Right hindlimb (tissue), 1 donor: Measurements from ENCODE around the gene HNRNPA0.
"Not testable (repeated sequence)": the region's sequence is repeated elsewhere in the genome, so short reads cannot be mapped to it uniquely, and the experiment has no call there.

Source experiments
- DNase-seq: peaks from one replicate; pipeline ENCODE4 v3.0.0-alpha.2; 2018

The HNRNPA0 gene

GRCh38 chr5:137754188-137754960 is at the start of gene HNRNPA0:
Gene HNRNPA0 (minus strand): TSS chr5:137754363. CDS start chr5:137754066, 297 bp downstream.
- peak; percentile 97 for DNase-seq

GRCh38 chr5:137802282-137803210 is 48.4 kb upstream of the HNRNPA0 start:
- DNase-seq, result no peak

GRCh38 chr5:137800700-137801411 is 46.7 kb upstream of the HNRNPA0 start:
- DNase-seq, result no peak

GRCh38 chr5:137796279-137796678 is 42.1 kb upstream of the HNRNPA0 start:
- DNase-seq, result no peak

DNA sequence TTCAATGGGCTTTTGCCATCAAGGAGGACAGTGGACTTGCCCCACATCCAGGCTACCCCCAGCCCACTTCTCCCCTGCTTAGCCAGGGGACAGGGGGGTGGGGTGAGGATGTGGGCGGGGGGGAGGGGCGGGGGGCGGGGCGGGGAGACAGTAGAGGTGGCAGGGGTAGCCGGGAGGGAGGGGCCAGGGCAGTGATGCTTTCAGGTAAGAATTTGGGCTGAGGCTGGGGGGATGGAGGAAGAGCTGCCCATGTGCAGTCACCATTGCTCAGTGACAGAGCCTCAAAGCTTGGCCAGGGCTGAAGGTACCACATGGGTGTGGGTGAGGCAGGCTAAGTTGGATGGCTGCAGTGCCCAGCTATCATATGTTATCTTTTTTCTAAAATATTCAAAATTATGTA is 40.7 kb upstream of the HNRNPA0 start:
- no peak for DNase-seq

DNA sequence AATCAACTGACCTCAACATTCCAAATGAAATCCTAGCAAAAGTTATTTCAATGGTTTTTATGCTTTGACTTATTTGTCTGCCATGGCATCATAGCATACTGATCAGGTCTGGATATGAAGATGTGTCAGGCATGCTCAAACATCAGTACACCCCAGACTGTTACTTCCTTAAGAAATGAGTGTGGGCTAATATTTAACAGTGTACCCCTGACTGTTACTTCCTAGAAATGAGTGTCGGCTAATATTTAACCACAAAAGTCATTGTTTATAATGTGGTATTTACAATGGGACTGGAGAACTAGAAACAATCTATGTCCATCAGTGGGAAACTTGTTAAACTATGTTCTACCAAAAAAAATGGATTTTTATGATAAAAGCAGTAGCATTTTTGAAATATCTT is 38.1 kb upstream of the HNRNPA0 start:
- no peak for DNase-seq

DNA sequence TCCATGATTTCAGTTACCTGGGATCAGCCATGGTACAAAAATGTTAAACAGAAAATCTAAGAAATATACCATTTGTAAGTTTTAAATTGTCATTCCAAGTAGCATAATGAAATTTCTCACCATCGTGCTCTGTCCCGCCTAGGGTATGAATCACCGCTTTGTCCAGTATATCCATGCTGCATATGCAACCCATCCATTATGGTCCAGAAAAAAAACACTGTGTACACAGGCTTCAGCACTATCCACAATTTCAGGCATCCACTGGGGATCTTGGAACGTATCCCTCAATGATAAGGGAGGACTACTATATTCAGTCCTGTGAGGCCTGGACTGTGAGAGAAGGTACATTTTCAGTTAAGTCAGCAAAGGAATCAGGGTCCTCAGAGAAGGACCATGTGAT is 37.6 kb upstream of the HNRNPA0 start:
- no peak for DNase-seq

GRCh38 chr5:137791387-137791786 is 37.2 kb upstream of the HNRNPA0 start:
- DNase-seq, result no peak

GRCh38 chr5:137788560-137788959 is 34.4 kb upstream of the HNRNPA0 start:
- not testable (repeated sequence) for DNase-seq

- no peak for DNase-seq
Observed at GRCh38 chr5:137782984-137783536, 28.9 kb upstream of the HNRNPA0 start.

DNA sequence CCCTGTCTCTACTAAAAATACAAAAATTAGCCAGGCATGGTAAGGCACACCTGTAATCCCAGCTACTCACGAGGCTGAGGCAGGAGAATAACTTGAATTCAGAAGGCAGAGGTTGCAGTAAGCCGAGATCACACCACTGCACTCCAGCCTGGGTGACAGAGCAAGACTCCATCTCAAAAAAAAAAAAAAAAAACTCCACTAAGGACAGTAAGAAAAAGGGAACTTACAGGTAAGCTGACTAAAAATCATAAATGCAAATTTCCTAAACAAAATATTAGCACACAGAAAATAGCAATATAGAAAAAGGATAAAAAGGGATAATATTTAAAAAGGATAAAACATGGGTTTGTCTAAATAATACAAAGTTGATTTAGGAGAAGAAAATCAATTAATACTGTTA is 27.9 kb upstream of the HNRNPA0 start:
- no peak for DNase-seq

DNA sequence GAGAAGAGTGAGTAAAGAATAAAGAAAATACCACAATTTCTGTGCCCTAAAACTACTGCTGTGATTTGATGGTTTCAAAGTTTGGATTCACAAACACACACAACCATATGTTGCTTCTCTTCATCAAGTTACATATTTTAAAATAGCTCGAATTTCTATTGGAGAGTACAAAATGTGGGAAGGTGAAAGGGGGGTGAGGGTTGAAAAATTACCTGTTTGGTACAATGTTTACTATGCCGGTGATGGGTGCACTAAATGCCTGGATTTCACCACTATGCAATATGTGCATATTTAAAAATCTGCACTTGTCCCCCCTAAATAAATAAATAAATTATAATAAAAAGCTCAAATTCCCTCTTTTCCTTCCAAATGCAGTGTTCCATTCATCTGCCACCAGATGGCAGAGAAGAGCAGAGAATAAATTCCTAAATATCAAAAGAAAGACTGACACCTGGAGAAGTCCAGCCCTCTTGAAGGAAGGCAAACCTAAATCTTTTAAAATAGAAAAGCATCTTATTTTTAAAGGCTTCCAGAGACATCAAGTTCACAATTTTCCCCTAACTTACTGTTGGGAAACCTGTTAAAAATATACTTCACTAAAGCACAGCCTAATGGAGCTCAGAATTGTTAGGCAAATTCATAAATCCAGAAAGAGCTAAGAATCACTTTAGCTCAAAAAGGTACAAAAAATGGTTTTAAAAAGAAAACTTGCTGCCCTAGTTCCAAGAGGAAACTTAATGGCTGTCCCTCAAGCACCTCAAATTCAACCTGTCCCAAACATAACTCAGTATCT is 24.8 kb upstream of the HNRNPA0 start:
- DNase-seq, result no peak

DNA sequence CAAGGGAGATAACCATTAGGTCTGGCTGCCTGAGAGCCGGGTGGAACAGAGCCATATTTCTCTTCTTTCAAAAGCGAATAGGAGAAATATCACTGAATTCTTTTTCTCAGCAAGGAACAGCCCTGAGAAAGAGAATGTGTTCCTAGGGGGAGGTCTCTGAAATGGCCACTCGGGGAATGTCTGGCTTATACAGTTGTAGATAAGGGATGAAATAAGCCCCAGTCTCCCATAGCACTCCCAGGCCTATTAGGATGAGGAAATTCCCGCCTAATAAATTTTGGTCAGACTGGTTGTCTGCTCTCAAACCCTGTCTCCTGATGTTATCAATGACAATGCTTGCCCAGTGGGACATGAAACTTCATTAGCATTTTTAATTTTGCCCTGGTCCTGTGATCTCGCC is 13.8 kb upstream of the HNRNPA0 start:
- DNase-seq, result not testable (repeated sequence)

DNA sequence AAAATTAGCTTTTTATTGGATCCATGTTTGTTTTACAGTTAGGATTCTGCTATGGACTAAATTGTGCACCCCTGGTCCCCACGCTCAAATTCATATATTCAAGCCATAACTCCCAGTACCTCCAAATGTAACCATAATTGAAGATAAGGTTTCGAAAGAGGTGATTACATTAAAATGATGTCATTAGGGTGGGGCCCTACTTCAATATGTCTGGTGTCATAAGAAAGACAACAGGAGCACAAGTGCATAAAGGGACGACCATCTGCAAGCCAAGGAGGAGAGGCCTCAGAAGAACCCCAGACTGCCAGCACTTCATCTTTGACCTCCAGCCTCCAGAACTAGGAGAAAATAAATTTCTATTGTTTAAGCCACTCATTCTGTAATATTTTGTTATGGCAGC is 7.4 kb upstream of the HNRNPA0 start:
- no peak for DNase-seq

GRCh38 chr5:137760719-137761516 is 6.8 kb upstream of the HNRNPA0 start:
- no peak for DNase-seq

- DNase-seq, result no peak
Observed at GRCh38 chr5:137760294-137760693, 6.1 kb upstream of the HNRNPA0 start.

DNA sequence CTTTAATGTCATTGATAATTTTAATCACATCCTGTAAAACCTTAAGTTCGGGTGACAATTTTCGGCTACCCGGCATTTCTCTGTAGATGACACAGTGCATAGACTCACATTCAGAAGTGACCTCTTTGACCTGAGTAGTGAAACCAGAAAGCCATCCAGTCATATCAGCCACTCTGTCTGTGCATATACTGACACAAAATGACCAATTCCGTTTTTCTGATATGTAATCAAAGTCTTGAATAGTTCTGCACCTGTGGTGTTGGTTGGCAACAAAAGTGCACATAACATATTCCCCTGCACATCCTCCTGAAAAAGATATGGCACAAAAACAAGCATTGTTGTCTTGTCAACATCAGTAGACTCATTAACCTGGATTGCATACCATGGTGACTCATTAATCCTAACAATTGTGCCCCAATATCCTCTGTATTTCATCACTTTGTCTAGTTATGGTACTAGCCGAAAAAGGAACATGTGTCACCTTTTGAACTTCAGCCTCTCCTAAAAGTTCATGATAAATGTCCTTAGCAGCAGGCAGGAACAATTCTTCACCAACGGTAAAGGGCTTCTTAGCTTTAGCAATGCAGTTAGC is 4.6 kb upstream of the HNRNPA0 start:
- no peak for DNase-seq

DNA sequence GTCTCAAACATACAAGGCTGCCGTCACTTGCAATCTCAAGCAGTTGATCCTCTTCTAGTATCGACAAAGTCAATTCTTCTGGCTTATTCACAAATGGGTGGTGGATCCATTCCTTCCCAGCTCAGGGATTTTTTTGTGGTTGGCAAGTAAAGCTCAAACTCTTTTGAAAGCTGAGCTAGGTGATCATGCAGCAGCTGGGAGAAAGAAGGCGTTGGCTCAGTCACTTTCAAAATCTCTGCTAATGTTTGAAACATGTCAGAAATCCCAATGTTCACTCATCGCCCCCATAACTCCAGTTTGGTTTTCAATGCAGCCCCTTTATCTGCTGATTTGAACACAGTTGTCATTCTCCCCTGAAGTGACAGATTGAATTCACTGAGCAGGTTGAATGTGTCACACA is 4.0 kb upstream of the HNRNPA0 start:
- no peak for DNase-seq

- no peak for DNase-seq
Observed at GRCh38 chr5:137757634-137758033, 3.5 kb upstream of the HNRNPA0 start.

- DNase-seq, result no peak
Observed at GRCh38 chr5:137754961-137755762, 999 bp upstream of the HNRNPA0 start.
